Measurements from ENCODE around the gene TARBP1. TPM values are rescaled to one million over a fixed set of nuclear protein-coding genes. Genes with fewer than 3 reads are reported as not detected.

The TARBP1 gene
- total RNA-seq, 1 donor from 2014 or later = 32.4 TPM

- Mint-ChIP-seq H3K4me1 (ENCODE audit: low read depth, unreplicated experiment) (no peaks in the 10 kb centered on the region), H3K36me3 (ENCODE audit: unreplicated experiment) (no peaks in the 10 kb centered on the region)
- TF ChIP-seq CTCF (IDR thresholded peaks at IDR 0.05; ENCODE audit: partially characterized antibody, unreplicated experiment) = no peak
Measured at GRCh38 chr1:234460652-234461051, 18.3 kb downstream of the TARBP1 start.

GRCh38 chr1:234458352-234459017 is 20.5 kb downstream of the TARBP1 start:
- H3K27me3 Mint-ChIP-seq (ENCODE audit: unreplicated experiment) = no peaks in the 10 kb centered on the region
- DNase-seq = no peak
- H3K9me3 Mint-ChIP-seq (ENCODE audit: unreplicated experiment) = no peaks in the 10 kb centered on the region
- no peaks in the 10 kb centered on the region for H3K4me1 Mint-ChIP-seq (ENCODE audit: low read depth, unreplicated experiment)
- no peak for TF ChIP-seq CTCF (IDR thresholded peaks at IDR 0.05; ENCODE audit: partially characterized antibody, unreplicated experiment)
- H3K36me3 Mint-ChIP-seq (ENCODE audit: unreplicated experiment) = no peaks in the 10 kb centered on the region
- H3K27ac Mint-ChIP-seq (ENCODE audit: unreplicated experiment) = no peak overlapping the region
- no peak overlapping the region for H3K4me3 Mint-ChIP-seq (ENCODE audit: unreplicated experiment)

More at GRCh38 chr1:234460652-234461051, 18.3 kb downstream of the TARBP1 start:
- no peak for DNase-seq
- H3K4me3 Mint-ChIP-seq (ENCODE audit: unreplicated experiment) = no peak overlapping the region
- H3K27me3 Mint-ChIP-seq (ENCODE audit: unreplicated experiment) = no peaks in the 10 kb centered on the region
- H3K9me3 Mint-ChIP-seq (ENCODE audit: unreplicated experiment) = no peaks in the 10 kb centered on the region
- no peak overlapping the region for H3K27ac Mint-ChIP-seq (ENCODE audit: unreplicated experiment)

GRCh38 chr1:234454926-234455325 is 24.1 kb downstream of the TARBP1 start:
- Mint-ChIP-seq H3K9me3 (ENCODE audit: unreplicated experiment) (no peaks in the 10 kb centered on the region), H3K36me3 (ENCODE audit: unreplicated experiment) (no peaks in the 10 kb centered on the region), H3K27ac (ENCODE audit: unreplicated experiment) (no peak overlapping the region), H3K27me3 (ENCODE audit: unreplicated experiment) (no peaks in the 10 kb centered on the region), H3K4me1 (ENCODE audit: low read depth, unreplicated experiment) (no peaks in the 10 kb centered on the region), H3K4me3 (ENCODE audit: unreplicated experiment) (no peak overlapping the region)
- no peak for DNase-seq
- TF ChIP-seq CTCF (IDR thresholded peaks at IDR 0.05; ENCODE audit: partially characterized antibody, unreplicated experiment) = no peak

- no peaks in the 10 kb centered on the region for H3K27me3 Mint-ChIP-seq (ENCODE audit: unreplicated experiment)
- no peaks in the 10 kb centered on the region for H3K4me1 Mint-ChIP-seq (ENCODE audit: low read depth, unreplicated experiment)
- no peak overlapping the region for H3K4me3 Mint-ChIP-seq (ENCODE audit: unreplicated experiment)
Measured at GRCh38 chr1:234452406-234452965, 26.5 kb downstream of the TARBP1 start.

More at GRCh38 chr1:234452406-234452965, 26.5 kb downstream of the TARBP1 start:
- no peak for TF ChIP-seq CTCF (IDR thresholded peaks at IDR 0.05; ENCODE audit: partially characterized antibody, unreplicated experiment)
- H3K36me3 Mint-ChIP-seq (ENCODE audit: unreplicated experiment) = no peaks in the 10 kb centered on the region
- DNase-seq = no peak
- no peaks in the 10 kb centered on the region for H3K9me3 Mint-ChIP-seq (ENCODE audit: unreplicated experiment)
- no peak overlapping the region for H3K27ac Mint-ChIP-seq (ENCODE audit: unreplicated experiment)
